HCT116 (cell line): ENCODE data around the gene CCDC177.

Experiments used
- EZH2 ChIP-seq: fragments of 200-600 bp; sonication (generic); IDR thresholded peaks from 2 replicates; pipeline ENCODE4 v1.6.1; 2017; ENCODE audit warnings: antibody characterized with exemption, mixed run types
- FOSL1 ChIP-seq: IDR thresholded peaks from 2 replicates; pipeline ENCODE4 v1.6.1; 2012; ENCODE audit warnings: low read depth
- POLR2A ChIP-seq: IDR thresholded peaks from 2 replicates; pipeline ENCODE4 v1.7.0; 2011; ENCODE audit warnings: borderline replicate concordance; ENCODE audit not compliant: insufficient read depth, insufficient read length; ENCODE audit errors: extremely low read depth
- ZFX ChIP-seq: fragments of 450-650 bp; IDR thresholded peaks from 2 replicates; pipeline ENCODE4 v1.6.1; 2017
- TF ChIP-seq, protein P1 (sequence below), 3 experiments: fragments of 200-600 bp in 1 of 3; sonication (generic) in 1 of 3; IDR thresholded peaks in 2 of 3; conservative IDR thresholded peaks in 1 of 3; 2 replicates each; pipeline ENCODE4 v1.5.1; 2012 to 2017; ENCODE audit warnings: low read depth in 2 of 3, low read length in 2 of 3, antibody characterized with exemption in 1 of 3, borderline replicate concordance in 1 of 3, control low read depth in 1 of 3, mild to moderate bottlenecking in 1 of 3, mixed read lengths in 1 of 3, mixed run types in 1 of 3, moderate library complexity in 1 of 3; ENCODE audit not compliant: insufficient read depth in 1 of 3

DNA sequence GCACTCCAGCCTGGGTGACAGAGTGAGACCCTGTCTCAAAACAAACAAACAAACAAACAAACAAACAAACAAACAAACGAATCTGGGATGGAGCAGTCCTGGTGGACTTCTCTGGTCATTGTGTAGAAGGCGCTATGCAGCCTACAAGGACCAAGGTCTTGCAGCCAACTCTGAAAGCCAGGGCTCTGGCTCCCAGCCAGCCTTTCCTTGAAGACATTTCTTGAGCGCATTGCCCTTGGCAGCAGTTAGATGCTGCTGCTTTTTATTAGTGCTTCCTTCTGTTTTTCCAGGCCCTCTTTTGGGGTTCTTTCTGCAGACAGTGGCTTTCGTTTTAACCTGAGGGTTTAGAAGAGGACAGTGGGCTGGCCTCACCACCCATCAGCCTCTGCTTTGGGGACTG lies 20.2 kb downstream of the CCDC177 start:
- TF ChIP-seq, protein P1, sequence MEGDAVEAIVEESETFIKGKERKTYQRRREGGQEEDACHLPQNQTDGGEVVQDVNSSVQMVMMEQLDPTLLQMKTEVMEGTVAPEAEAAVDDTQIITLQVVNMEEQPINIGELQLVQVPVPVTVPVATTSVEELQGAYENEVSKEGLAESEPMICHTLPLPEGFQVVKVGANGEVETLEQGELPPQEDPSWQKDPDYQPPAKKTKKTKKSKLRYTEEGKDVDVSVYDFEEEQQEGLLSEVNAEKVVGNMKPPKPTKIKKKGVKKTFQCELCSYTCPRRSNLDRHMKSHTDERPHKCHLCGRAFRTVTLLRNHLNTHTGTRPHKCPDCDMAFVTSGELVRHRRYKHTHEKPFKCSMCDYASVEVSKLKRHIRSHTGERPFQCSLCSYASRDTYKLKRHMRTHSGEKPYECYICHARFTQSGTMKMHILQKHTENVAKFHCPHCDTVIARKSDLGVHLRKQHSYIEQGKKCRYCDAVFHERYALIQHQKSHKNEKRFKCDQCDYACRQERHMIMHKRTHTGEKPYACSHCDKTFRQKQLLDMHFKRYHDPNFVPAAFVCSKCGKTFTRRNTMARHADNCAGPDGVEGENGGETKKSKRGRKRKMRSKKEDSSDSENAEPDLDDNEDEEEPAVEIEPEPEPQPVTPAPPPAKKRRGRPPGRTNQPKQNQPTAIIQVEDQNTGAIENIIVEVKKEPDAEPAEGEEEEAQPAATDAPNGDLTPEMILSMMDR (IDR thresholded peaks at IDR 0.05 in 2 of 3, conservative IDR thresholded peaks at IDR 0.05 in 1 of 3; ENCODE audit: borderline replicate concordance in 1 of 3, insufficient read depth in 1 of 3, low read depth in 2 of 3, low read length in 2 of 3), result no peak
- TF ChIP-seq EZH2 (no peak), POLR2A (no peak), ZFX (no peak), FOSL1 (no peak)
